Hepatocyte (in vitro differentiated cells): Measurements from ENCODE around the gene SLC8A2.

ENCODE experiments used
- EZH2 ChIP-seq: fragments of 200-600 bp; sonication (generic); IDR thresholded peaks from 2 replicates; pipeline ENCODE4 v1.6.1; 2016; ENCODE audit warnings: antibody characterized with exemption, mild to moderate bottlenecking, borderline replicate concordance
- EZH2phosphoT487 ChIP-seq: fragments of 200-600 bp; sonication (generic); IDR thresholded peaks from one replicate; pipeline ENCODE4 v1.6.1; 2018; ENCODE audit warnings: antibody characterized with exemption, mild to moderate bottlenecking, low read depth, moderate library complexity; ENCODE audit not compliant: unreplicated experiment, severe bottlenecking
- TF ChIP-seq, protein P1 (sequence below): fragments of 200-600 bp; sonication (generic); IDR thresholded peaks from 2 replicates; pipeline ENCODE4 v1.5.1; 2016; ENCODE audit warnings: antibody characterized with exemption, mild to moderate bottlenecking; ENCODE audit not compliant: poor library complexity

DNA sequence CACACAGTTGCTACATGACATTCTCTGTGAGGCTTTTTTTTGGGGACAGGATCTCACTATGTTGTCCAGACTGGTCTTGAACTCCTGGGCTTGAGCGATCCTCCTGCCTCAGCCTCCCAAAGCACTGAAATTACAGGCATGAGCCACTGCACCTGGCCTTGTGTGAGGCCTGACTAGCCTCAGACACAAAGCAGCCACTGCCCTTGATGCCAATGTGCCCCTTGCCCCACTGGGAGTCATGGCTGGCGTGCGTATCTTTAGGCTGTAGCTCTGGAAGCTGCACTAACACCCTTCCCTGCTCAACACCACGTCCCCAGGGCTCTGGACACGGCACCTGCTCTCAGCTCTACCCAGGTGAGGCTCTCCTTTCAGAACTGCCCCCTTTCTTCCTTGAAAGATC, 26.9 kb upstream of the SLC8A2 start:
- TF ChIP-seq, protein P1, sequence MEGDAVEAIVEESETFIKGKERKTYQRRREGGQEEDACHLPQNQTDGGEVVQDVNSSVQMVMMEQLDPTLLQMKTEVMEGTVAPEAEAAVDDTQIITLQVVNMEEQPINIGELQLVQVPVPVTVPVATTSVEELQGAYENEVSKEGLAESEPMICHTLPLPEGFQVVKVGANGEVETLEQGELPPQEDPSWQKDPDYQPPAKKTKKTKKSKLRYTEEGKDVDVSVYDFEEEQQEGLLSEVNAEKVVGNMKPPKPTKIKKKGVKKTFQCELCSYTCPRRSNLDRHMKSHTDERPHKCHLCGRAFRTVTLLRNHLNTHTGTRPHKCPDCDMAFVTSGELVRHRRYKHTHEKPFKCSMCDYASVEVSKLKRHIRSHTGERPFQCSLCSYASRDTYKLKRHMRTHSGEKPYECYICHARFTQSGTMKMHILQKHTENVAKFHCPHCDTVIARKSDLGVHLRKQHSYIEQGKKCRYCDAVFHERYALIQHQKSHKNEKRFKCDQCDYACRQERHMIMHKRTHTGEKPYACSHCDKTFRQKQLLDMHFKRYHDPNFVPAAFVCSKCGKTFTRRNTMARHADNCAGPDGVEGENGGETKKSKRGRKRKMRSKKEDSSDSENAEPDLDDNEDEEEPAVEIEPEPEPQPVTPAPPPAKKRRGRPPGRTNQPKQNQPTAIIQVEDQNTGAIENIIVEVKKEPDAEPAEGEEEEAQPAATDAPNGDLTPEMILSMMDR = no peak
- TF ChIP-seq EZH2phosphoT487 = no peak
- no peak for TF ChIP-seq EZH2
